Non-pigmented ciliary epithelial cell (primary cell): ENCODE data around the gene MAP3K10.
"Not testable (repeated sequence)": the region's sequence is repeated elsewhere in the genome, so short reads cannot be mapped to it uniquely, and the experiment has no call there.

Experiments used
- DNase-seq: peaks from one replicate; pipeline ENCODE4 v3.0.0-alpha.2; 2010; ENCODE audit warnings: low read depth

The MAP3K10 gene

DNA sequence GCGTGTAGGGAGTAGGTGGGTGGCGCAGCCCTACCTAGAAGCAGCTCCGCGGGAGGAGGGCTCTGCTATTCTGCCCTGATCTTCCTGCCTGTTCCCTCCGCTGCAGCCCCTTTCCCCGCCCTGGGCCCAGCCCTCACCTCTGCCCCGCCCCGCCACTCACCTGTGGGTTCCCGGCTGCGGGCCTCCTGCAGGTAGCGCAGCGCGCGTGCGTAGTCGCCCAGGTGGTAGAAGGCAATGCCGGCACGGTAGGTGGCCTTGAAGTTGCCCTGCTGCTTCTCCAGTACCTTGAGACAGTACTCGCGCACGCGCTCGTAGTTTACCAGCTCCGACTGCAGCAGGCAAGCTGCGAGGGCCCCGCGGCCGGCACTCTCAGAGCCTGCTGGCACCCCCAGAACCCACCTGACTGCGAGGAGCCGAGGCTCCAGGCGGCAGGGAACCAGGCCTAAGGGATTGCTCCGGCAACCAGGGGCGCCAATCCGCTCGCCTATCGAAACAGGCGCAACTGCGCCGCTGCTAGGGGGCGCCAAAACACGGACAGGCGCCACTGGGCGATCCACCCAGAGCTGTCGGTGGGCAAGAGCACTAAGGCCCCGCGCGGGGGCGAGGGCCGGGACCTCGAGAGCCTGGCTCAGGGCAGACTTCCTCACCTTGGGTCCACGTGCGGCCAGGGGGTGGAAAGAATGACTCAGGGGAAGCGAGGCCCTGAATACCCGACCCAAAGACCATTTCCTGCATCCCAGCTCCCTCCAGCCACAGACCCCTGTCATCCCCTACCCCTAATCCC is 26.0 kb downstream of the MAP3K10 start:
- DNase-seq = no peak

DNA sequence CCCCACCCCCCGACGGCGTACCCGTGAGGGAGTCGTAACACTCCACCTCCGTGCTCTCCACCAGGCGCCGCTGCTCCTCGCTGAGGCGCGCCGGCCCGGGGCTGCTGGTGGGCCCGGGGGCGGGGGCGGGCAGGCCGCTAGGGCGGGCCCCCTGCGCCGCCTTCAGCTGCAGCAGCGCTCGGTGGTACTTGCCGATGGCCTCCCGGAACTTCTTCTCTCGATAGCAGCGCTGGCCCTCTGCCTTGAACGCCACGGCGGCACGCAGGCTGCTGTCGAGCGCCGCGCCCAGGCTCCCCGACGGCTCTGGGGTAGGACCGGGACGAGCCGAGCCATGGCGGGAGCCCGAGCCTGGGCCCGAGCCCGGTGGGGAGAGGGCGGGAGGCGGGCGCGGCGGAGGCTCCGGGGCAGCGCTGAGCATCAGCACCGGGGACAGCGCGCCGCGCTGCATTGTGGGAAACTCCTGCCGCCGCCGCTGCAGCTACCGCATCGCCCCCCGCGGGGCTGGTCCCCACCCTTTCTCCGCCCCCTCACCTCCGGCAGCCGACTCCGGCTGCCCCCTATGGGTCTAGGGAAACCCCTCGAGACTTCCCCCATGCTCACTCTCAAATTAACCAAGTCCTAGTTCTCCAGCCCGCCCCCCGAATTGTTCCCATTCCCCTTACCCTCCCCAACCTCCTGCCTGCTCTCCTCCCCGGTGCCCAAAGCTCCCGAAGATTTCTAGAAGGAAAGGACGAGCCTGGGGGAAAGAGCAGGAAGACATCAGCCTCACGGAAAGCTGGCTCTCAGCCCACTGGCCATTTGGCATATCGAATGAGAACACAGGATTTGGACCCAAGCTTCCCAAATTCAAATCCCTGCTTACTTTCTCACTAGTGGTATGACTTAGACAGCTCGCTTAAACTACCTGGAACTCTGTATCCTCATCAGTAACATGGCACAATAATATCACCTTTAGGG is 27.0 kb downstream of the MAP3K10 start, which contains the start of gene TTC9B:
Gene TTC9B (minus strand): TSS at position 451 of the 957 bp plus-strand sequence. CDS start 3 bp downstream, at position 448.
- no peak for DNase-seq

DNA sequence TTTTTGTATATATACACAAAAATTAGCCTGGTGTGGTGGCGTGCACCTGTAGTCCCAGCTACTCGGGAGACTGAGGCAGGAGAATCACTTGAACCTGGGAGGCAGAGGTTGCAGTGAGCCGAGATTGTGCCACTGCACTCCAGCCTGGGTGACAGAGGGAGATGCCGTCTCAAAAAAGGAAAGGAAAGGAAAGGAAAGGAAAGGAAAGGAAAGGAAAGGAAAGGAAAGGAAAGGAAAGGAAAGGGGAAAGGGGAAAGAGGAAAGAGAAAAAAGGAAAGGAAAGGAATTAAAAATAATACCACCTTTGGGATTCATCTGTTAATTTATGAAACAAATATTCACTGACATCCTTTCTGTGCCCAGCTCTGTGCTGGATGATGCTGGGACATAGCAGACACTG is 27.8 kb downstream of the MAP3K10 start:
- DNase-seq = not testable (repeated sequence)

GRCh38 chr19:40219721-40220276 is 28.6 kb downstream of the MAP3K10 start:
- peak; percentile 30 for DNase-seq

GRCh38 chr19:40220674-40221073 is 29.4 kb downstream of the MAP3K10 start:
- DNase-seq = no peak

DNA sequence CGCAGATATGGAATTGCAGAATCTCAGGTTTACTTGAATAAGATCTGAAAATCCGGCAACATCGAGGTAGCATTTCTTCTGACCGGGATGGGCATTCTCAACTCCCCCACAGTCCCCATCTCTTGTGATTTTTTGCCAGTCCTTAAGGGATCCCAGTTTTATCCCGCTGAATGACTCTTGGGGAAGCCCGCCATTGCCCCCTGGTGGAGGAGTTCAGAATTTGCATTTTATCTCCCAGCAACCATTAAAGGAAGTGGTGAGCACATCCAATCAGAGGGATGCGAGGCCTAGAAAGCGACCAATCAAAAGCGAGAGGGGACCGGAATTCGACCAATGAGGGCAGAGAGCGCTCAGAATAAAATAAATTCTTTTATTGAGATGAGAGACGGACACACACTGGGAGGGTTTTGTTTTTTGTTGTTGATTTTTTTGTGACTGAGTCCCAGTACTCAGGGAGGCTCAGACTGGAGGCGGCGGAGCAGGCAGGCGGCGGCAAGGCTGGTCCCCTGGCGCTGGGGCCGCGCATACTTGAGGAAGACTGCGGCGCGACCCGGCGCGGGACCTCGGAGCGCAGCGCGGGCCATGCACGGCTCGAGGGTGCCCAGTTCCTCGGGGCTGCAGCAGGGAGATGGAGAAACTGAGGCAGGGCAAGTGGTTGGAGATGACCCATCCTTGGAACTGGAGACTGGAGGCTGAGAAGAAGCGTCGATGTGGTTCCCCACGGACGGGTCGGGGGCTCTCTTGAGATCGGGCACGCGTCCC is 30.8 kb downstream of the MAP3K10 start:
- peak; percentile 64 for DNase-seq

- DNase-seq = no peak
These were observed 32.1 kb downstream of the MAP3K10 start for GRCh38 chr19:40223135-40223822.

GRCh38 chr19:40224342-40225150 is 33.3 kb downstream of the MAP3K10 start:
- DNase-seq = no peak

- no peak for DNase-seq
These were observed 34.4 kb downstream of the MAP3K10 start for GRCh38 chr19:40225440-40226305.

GRCh38 chr19:40228346-40228745 is 37.1 kb downstream of the MAP3K10 start:
- DNase-seq = no peak

DNA sequence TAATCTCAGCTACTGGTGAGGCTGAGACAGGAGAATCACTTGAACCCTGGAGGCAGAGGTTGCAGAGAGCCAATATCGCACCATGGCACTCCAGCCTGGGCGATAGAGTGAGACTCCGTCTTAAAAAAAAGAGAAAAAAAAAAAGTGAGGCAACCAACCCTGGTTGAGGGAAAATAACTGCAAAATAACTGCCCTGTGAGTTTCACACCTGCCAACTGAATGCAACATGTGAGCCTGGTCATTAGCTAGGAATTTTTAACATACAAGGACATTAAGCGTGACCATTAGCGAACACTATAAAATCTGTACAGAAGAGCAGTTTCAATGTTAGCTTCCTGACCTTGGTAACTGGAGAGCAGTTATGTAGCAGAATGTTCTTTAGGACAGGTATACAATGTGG is 37.6 kb downstream of the MAP3K10 start:
- no peak for DNase-seq

- DNase-seq = no peak
These were observed 38.3 kb downstream of the MAP3K10 start for GRCh38 chr19:40229484-40229883.

DNA sequence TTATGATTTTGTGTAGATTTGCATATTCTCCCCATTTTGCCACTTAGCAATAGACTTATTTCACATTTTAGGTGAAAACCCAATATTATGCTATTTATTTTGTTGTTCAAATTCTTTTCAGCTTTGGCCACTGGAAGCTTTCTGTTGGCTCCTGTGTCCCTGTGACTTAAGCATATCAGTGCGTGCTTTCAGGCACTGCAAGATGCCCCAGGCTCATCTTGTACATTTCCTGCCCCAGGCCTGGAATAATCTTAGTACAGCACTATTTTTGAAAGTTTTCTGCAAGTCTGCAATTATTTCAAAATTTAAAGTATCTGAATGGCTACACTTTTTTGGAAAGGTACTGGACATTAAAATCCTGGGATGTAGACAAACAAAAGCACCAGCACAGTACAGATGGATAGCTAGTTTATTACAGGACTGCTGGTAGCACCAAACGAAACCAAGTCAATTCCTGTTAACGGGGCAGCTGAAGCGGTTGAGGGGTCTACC is 38.7 kb downstream of the MAP3K10 start:
- no peak for DNase-seq

DNA sequence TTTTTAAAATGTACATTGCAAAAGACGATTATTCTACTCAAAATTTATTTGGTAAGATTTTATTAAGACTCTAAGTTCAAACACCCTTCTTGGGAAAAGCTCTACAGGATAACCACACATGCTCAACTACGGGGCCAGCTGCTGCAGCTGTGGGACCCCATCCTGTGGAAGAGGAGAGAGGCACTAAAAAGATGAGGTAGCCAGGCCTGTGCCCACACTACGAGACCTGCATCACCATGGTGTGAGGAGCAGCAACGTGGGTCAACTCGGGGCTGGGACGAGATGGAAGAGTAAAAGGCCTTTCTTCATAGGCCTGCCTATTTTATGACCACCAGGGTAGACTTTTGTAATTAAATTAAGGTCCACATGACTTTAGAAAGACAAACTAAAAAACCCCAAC is 39.8 kb downstream of the MAP3K10 start:
- DNase-seq = no peak

DNA sequence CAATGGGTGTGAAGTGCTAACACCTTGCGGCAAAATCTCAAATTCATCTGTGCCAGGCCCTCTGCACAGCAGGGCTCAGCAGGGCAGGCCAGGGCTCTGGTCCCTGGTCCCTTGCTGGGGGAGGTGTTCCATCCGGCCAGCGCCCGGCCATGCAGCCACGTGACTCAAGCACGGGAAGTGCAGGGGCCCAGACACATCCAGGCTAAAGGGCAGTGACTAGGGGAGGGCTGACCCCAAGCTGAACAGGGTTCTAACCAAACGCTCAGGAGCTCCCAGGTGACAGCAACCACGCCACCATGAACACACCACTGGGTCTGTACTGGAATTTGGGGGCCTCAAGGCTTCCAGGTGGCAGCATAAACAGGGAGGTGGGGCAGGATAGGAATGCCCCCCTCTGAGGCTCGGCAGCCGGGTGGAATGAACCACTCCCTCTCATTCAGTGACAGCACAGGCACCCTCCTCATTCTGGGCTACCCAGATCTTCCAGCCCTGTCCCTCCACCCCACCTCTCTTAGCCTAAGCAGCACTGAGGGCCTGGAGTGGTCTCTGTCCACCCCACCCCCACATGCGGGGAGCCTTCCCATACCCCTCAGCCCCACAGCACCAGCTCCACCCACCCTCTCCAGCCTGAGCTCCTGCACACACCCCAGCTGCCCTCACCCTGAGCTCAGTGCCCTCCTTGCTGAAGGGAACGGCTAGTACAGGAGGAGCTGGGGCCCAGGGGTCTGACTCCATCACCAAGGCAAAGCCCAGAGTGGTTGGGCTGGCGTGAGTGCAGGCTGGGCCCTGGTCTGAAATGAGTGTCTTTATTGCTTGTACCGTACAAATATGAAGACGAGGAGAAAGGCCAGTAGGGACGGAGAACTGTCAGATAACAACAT is 40.6 kb downstream of the MAP3K10 start:
- DNase-seq = no peak

DNA sequence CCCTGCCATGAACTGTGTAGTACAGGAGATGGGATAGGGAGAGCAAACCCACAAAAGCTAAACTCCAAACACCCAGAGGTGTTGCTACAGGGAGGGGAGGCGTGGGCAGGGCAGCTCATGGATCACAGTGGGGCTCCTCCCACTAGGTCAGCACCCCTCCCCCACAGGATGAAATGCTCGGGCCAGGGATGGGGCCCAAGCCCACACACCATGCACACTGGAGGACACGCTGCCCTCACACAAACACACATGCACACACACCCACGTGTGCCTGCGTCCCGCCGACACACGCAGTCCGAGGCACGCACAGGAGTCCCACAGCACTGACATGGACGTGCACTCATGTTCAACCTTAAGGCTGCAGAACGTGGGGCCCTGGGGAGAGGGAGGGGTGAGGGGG is 41.3 kb downstream of the MAP3K10 start:
- DNase-seq = no peak

GRCh38 chr19:40232949-40233810 is 42.0 kb downstream of the MAP3K10 start:
- no peak for DNase-seq
